ENCODE results near the gene DUOXA1.
"Not testable (repeated sequence)": the region's sequence is repeated elsewhere in the genome, so short reads cannot be mapped to it uniquely, and the experiment has no call there.

The DUOXA1 gene

DNA sequence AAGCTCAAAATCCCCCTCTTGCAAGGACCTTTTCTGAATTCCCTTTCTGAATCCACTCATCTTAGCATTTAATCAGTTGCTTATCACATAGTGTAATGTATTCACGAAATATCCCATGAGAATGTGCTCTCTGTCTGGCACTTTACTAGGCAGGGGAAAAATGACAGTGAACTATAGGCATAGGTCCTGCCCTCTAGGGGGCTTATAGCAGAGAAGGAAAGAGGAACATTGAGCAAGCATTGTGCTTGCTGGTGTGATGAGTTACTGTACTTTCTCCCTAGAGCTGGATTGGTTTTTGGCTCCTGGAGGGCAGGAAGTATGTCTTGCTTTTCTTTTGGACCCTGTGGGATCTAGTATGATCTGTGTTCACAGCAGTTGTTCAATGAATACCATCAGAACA lies 42.2 kb downstream of the DUOXA1 start:
- no peak for DNase-seq

GRCh38 chr15:45084163-45084562 lies 45.5 kb downstream of the DUOXA1 start:
- DNase-seq = no peak

- no peak for DNase-seq
Observed at GRCh38 chr15:45083223-45083622, 46.5 kb downstream of the DUOXA1 start.

DNA sequence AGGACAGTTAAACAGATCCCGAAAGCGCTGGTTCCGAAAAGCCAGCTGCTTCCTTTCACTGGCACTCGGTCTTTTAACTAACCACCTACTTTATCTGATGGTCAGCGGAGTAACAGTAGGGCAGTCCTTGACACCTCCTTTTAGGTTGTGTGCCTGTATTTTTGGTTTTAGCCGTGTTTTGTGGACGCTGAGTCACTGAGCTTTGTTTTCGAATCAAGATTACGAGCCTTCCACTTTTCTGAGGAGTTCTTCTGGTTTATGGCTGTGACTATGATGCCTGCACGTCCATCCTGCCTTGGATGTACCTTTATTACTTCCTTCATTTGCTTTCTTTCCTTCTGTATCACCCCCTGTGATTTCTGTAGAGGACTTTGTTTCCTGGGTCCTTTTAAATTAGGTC lies 47.3 kb downstream of the DUOXA1 start:
- not testable (repeated sequence) for DNase-seq

DNA sequence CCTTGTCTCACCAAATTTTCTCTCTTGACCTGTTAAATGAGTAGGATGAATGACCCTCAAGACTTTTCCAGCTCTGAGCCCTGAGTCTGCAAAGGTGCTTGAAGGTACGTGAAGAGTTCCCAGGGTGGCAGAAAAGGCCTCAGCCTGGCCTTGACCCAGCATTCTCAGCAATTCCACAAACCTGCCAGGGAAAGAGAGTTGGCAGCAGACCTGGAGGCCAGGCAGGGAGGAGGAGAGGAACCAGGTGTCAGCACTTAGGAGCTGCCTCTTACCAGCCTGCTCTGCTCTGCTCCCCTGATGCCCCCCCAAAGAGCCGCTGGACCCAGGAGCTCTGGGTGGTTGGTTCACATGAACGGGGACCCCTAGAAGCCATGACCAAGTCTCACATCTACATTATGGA lies 49.1 kb downstream of the DUOXA1 start:
- not testable (repeated sequence) for DNase-seq

DNA sequence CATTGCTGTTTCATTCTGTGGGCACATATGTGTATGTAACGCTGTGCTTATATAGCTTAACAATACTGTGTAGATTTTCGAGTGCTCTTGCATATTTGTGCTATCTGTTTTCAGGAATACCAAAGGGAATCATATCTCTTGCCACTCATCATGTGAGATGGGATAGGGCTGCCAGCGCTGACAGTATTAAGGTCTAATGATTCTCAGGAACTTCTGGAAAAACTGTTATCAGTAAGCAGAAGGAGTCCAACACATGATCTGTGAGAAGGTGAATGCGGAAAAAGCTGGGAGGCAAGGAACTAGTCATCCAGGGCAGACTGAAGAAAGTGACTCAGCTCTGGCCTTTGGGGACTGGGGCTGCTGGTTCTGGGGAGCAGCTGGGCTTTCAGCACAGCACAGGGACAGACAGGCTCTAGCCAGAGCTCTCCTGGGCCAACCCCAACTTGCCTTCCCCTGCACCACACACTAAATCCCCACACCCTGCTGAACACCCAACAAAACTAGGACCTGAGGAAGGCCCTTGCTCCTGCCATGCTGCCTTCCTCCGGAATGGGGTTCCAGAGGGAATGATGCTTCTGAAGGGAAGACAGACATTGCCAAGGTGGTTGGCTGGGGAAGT lies 49.9 kb downstream of the DUOXA1 start:
- DNase-seq = not testable (repeated sequence)

- not testable (repeated sequence) for DNase-seq
Observed at GRCh38 chr15:45079201-45079600, 50.5 kb downstream of the DUOXA1 start.

- not testable (repeated sequence) for DNase-seq
Observed at GRCh38 chr15:45077391-45077790, 52.3 kb downstream of the DUOXA1 start.

DNA sequence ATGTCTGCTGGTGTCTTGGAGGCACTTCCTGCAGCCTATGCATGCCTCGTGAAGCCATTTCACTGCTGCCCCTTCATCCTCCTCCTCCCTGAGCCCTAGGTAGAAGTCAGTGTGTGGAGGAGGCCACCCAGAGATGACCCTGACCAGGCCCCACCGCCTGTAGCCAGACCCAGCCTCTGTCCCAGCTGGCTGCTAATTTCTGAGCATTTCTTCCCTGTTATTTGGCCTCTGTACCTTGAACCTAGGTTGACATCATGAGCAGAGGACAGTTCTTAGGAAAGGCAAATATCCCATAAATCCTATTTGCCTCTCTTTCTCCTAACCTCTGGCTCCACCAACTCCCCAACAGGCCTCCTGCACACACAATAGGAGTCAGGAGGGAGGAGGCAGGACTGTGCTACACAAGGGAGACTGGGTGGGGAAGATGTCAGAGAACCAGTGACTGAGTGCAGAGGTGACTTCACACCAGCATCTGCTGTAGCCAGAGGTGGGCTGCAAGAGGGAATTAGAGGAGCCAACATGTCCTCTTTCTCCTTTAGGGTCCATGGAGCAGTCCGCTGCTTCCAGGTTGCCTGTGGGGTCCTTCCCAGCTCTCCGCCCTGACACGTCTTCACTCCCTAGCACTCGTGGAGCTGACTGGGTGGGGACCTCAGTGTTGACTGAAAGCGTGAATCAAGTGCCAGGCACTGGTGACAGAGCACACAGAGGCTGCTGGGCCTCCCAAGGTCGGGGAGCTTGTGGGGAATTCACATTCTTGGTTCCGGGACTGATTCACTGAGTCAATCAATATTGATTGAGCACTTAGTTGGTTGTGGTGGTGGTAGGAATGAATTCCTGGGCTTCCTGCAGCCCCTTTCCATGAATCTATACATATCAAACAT lies 54.0 kb downstream of the DUOXA1 start:
- DNase-seq = not testable (repeated sequence)

DNA sequence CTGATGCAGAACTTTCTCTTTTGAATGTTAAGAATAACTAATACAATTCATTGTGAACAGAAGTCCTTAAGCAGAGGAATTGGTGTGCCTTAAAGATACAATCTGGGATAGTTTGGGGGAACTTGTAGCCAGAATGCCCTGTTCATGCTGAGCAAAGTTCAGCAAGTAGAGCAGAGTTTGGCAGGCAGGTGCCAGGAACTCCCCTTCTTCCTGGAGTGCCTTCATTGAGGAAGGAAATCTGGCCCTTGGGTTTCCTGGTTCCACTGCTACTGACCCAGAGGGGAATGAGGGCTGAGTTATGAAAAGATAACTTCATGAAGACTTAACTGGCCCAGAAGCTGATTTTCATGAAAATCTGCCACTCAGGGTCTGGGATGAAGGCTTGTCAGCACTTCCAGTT lies 56.1 kb downstream of the DUOXA1 start:
- DNase-seq = not testable (repeated sequence)

GRCh38 chr15:45069942-45070360 lies 59.7 kb downstream of the DUOXA1 start:
- not testable (repeated sequence) for DNase-seq
